ENCODE data around the gene LRR1.

Gene LRR1

GRCh38 chr14:49633640-49634546 lies 35.2 kb downstream of the LRR1 start:
- peak; percentile 98 for DNase-seq (ENCODE audit: low read depth)
- peak overlapping the region; percentile 100 for H3K4me3 ChIP-seq (ENCODE audit: low read depth, low read length)
- peak; percentile 88 for TF ChIP-seq CTCF (IDR thresholded peaks at IDR 0.05; ENCODE audit: insufficient read depth, low read depth, low read length, missing control alignments)

- DNase-seq (ENCODE audit: low read depth), result peak; percentile 69
- TF ChIP-seq CTCF (IDR thresholded peaks at IDR 0.05; ENCODE audit: insufficient read depth, low read depth, low read length, missing control alignments), result no peak
These were observed 36.0 kb downstream of the LRR1 start, which contains the start of gene DNAAF2 for GRCh38 chr14:49634547-49635334. DNAAF2 (minus strand) TSS chr14:49635244; CDS start chr14:49635149, 95 bp downstream.

GRCh38 chr14:49636866-49637265 lies 38.1 kb downstream of the LRR1 start:
- no peak for TF ChIP-seq CTCF (IDR thresholded peaks at IDR 0.05; ENCODE audit: insufficient read depth, low read depth, low read length, missing control alignments)
- DNase-seq (ENCODE audit: low read depth), result no peak
- H3K4me3 ChIP-seq (ENCODE audit: low read depth, low read length), result no peak overlapping the region

More at GRCh38 chr14:49634547-49635334, 36.0 kb downstream of the LRR1 start, which contains the start of gene DNAAF2:
- peak within 1 kb of the TSS; percentile 100 for H3K4me3 ChIP-seq (ENCODE audit: low read depth, low read length)

GRCh38 chr14:49637534-49638078 lies 38.9 kb downstream of the LRR1 start:
- DNase-seq (ENCODE audit: low read depth), result no peak
- H3K4me3 ChIP-seq (ENCODE audit: low read depth, low read length), result no peak overlapping the region
- TF ChIP-seq CTCF (IDR thresholded peaks at IDR 0.05; ENCODE audit: insufficient read depth, low read depth, low read length, missing control alignments), result no peak

- no peak for DNase-seq (ENCODE audit: low read depth)
- no peak for TF ChIP-seq CTCF (IDR thresholded peaks at IDR 0.05; ENCODE audit: insufficient read depth, low read depth, low read length, missing control alignments)
- no peak overlapping the region for H3K4me3 ChIP-seq (ENCODE audit: low read depth, low read length)
These were observed 42.0 kb downstream of the LRR1 start for GRCh38 chr14:49640540-49641417.

DNA sequence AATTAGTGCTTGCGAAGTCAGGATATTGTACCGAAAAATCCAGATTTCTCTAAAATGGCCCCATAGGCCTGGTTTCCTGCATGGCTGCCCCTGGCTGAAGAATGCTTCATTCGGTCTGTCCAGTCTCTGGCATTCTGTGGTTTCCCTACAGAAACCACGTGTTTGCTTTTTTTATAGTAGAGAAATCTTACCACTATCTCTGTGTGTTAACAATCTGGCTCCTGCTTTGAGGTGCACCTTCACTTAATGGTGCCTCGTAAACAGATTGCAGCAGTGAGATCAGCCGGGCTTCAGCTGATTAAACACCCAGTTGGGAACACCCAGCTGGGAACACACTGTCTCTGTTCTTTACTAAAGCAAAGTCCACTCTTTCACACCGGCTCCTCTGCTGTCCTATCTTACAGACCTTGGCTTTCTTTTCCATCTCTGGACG lies 43.0 kb downstream of the LRR1 start:
- peak; percentile 26 for DNase-seq (ENCODE audit: low read depth)

More for the DNA sequence above, 43.0 kb downstream of the LRR1 start:
- 0 out of 2 replicates have a peak overlapping the region, but pooled peaks have one; percentile 10 for H3K4me3 ChIP-seq (ENCODE audit: low read depth, low read length)
- TF ChIP-seq CTCF (IDR thresholded peaks at IDR 0.05; ENCODE audit: insufficient read depth, low read depth, low read length, missing control alignments), result no peak

Measured in GM12865 (cell line).